NCI-H2227 (cell line): ENCODE data around the gene WDR48.

ENCODE experiments used
- DNase-seq: peaks from one replicate; lab custom pipeline; 2025; ENCODE audit not compliant: unreplicated experiment; lab: John Stamatoyannopoulos, UW

WDR48 gene

GRCh38 chr3:39137991-39138803 lies 86.4 kb downstream of the WDR48 start:
- DNase-seq, result no peak

GRCh38 chr3:39138804-39139415 lies 87.1 kb downstream of the WDR48 start:
- DNase-seq, result no peak

GRCh38 chr3:39139442-39139841 lies 87.6 kb downstream of the WDR48 start:
- no peak for DNase-seq

GRCh38 chr3:39140341-39140971 lies 88.6 kb downstream of the WDR48 start:
- no peak for DNase-seq

- no peak for DNase-seq
These were observed 89.6 kb downstream of the WDR48 start for GRCh38 chr3:39141171-39141995.

GRCh38 chr3:39142067-39142466 lies 90.3 kb downstream of the WDR48 start:
- no peak for DNase-seq

GRCh38 chr3:39143051-39143885 lies 91.5 kb downstream of the WDR48 start:
- DNase-seq, result no peak

- no peak for DNase-seq
These were observed 92.4 kb downstream of the WDR48 start for GRCh38 chr3:39144095-39144747.

- no peak for DNase-seq
These were observed 93.0 kb downstream of the WDR48 start for GRCh38 chr3:39144748-39145380.

- DNase-seq, result peak; percentile 15
These were observed 94.3 kb downstream of the WDR48 start for GRCh38 chr3:39146083-39146501.
